ENCODE results near the gene MET. TPM values are rescaled to one million over a fixed set of nuclear protein-coding genes. Genes with fewer than 3 reads are reported as not detected.
"Not testable (repeated sequence)": the region's sequence is repeated elsewhere in the genome, so short reads cannot be mapped to it uniquely, and the experiment has no call there.

MET gene
- polyA plus RNA-seq, 4 donors, result 2.8 to 46.1 (median 39.8) TPM

DNA sequence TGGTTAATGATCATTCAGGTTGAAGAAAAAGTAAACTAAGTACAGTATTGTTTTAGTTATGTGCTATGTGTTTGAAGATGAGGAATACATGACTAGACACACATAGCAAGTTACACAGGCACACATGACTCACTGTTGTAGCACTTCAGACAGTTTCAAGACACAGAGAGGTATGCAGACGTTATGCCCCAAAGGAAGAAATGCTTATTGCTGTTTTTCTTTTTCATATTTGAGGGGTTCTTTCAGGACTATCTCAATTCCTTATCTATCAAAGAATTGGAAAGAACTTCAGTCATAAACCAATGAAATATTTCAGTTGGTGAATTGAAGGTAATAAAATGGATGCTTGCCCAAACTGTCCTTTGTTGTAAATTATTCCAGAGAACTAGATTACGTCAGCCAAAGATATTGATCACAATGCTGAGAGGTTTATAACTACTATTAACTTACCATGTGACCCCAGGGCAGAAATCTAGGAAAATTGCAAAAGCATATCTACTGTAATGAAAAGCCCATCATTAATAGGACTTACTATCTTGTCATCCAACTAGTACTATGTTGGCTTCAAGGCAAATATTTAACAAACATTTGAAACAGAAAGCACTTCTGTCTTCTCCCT is 129.2 kb downstream of the MET start:
- no peak for DNase-seq (ENCODE audit: low read depth in 4 of 4, low spot score in 3 of 4)

DNA sequence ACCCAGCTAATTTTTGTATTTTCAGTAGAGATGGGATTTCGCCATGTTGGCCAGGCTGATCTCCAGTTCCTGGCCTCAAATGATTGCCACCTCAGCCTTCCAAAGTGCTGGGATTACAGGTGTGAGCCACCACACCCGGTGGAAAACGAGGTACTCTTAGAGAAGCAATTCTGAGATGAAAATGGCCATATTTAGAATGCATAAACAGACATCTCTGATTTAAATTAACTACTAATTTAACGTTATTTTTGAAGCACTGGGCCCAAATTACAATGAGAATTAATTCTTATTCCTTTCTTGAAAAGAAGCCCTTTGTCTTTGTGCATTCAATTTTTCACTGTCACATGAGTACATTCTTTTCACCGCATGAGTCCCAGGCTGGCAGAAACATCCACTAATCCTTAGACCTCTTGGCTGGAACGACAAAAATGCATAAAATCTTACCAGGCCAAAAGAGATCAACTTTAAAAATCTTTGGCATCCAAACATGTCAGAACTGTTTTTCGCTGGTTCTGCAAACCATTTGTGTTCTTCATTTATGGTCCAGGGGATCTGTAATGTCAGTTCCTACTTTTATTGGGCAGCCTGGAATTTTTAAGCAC is 130.2 kb downstream of the MET start:
- no peak for DNase-seq (ENCODE audit: low read depth in 4 of 4, low spot score in 3 of 4)

GRCh38 chr7:116802746-116803152 is 130.8 kb downstream of the MET start:
- DNase-seq (ENCODE audit: low read depth in 4 of 4, low spot score in 3 of 4), result no peak

DNA sequence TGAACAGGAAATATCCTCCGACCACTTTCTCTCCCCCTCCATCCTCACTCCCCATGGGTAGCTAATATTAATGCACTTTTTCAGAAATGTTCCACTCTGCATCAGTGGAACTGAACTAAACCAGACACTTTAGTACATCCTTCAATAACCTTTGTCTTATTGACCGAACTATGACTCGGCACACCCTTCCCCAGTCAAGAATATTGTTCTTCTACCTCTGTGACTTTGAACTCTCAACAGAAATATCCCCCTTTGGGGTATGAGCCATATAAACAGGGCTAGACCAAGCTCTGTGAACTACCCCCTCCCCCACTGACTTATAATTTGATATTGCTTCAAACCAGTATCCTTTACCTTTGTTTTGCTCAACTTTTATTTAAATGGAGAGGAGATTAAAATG is 132.5 kb downstream of the MET start:
- no peak for DNase-seq (ENCODE audit: low read depth in 4 of 4, low spot score in 3 of 4)

DNA sequence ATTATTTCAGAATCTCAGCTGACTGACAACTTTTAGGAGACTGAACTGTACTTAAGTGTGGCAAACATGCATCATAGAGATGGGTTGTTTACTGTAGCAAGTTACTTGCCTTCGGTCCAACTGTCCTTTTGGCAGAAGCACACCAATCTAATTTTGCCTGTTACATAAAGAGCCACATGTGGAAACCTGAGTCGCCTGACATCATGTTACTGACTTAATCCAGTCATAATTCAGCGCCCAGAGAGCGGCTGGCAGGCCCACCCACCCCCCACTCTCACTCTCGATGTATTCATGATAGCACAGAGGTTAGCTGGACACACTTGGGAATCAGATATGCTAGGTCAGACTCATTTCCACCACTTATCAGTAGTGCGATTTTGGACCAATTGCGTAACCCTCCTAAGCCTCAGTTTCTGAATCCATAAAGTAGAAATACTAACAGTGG is 133.1 kb downstream of the MET start:
- no peak for DNase-seq (ENCODE audit: low read depth in 4 of 4, low spot score in 3 of 4)

- no peak for DNase-seq (ENCODE audit: low read depth in 4 of 4, low spot score in 3 of 4)
Observed at GRCh38 chr7:116806046-116806944, 134.3 kb downstream of the MET start.

GRCh38 chr7:116807011-116807560 is 135.1 kb downstream of the MET start:
- DNase-seq (ENCODE audit: low read depth in 4 of 4, low spot score in 3 of 4), result no peak

GRCh38 chr7:116809636-116810266 is 137.8 kb downstream of the MET start:
- peak; percentile 53 to 64 (median 62) for DNase-seq (ENCODE audit: low read depth in 4 of 4, low spot score in 3 of 4)

DNA sequence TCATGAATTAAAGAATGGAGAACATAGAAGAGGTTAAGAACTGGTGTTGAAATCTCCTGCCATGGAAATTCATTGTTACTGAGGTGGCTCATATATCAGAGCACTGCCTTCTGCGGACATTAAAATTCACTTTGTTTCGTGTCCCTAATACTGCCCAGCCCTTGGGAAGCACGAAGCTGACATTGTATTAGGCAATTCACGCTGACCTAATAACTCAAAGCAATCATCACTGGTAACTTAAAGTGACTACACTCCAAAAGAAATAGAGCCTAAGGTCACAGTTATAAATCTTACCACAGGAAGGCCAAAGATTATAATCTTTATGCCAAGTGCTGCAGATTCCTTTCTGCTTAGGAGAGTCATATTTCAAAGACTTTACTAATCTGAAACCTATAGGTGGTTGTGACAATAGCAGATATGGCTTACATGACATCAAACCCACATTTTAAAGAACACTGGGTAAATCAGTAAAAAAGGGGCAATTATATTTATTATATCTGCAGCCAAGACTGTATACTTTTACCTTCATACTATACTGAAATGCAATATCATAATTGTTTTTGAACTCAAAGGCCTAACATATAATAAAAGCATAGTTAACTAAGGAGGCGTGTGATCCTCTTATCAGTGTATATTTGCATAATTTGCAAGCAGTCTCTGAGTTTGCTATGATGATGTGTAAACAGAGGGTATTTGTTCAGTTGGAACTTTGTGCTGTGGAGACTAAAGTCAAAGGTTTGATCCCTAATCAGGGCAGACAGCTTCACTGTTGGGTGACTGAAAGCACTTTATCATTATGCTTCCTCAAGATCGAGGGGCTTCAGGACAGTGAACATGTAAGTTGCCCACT is 138.5 kb downstream of the MET start:
- no peak for DNase-seq (ENCODE audit: low read depth in 4 of 4, low spot score in 3 of 4)

- DNase-seq (ENCODE audit: low read depth in 4 of 4, low spot score in 3 of 4), result no peak
Observed at GRCh38 chr7:116811768-116812167, 139.8 kb downstream of the MET start.

DNA sequence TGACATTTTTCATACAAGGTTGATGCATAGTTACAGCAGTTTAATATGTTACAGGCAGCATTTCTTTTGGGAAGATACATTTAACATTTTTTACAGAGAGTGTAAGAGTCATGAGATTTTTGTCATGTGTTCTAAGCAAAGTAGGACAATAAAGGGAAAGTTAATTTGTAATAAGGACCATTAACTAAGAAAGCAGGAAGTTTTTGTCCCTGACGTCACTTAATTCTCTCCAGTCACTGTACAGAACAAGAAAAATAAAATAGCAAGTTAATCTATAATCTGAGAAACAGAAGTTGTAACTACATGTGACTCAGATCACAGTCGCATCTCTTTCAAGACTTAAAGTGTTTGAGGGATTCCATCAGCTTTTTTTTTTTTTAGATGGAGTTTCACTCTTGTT is 140.9 kb downstream of the MET start:
- DNase-seq (ENCODE audit: low read depth in 4 of 4, low spot score in 3 of 4), result no peak

DNA sequence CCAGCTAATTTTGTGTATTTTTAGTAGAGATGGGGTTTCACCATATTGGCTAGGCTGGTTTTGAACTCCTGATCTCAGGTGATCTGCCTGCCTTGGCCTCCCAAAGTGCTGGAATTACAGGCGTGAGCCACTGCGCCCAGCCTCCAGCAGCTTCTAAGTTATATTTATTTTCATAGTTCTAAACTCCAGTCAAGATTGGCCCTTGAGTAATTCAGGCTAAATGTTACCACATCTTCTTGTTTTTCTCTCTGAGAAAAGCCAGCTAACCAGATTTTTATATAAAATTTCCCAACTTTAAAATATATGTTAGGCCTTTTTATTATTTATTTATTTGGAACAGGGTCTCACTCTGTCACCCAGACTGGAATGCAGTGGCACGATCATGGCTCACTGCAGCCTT is 141.4 kb downstream of the MET start:
- DNase-seq (ENCODE audit: low read depth in 4 of 4, low spot score in 3 of 4), result not testable (repeated sequence)

DNA sequence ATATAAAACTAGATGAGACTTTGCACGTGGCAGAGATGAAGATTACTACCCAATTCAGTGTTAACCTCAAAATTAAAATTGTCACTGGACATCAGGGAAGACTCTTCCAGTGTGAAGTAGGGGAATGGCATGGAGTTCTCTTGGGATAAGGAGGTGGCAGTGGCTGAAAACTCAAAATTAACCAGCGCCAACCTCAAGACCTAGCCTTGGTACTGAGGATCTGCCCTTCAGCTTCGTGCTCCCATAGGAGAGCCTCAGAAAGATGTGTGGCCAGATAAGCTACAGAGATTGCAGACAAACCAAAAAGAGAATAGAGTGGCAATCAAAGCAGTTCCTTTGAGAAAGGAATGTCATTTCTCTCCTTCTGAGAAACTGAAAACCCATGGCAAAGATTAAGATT is 143.0 kb downstream of the MET start:
- no peak for DNase-seq (ENCODE audit: low read depth in 4 of 4, low spot score in 3 of 4)

GRCh38 chr7:116820149-116820548 is 148.2 kb downstream of the MET start:
- no peak for DNase-seq (ENCODE audit: low read depth in 4 of 4, low spot score in 3 of 4)

DNA sequence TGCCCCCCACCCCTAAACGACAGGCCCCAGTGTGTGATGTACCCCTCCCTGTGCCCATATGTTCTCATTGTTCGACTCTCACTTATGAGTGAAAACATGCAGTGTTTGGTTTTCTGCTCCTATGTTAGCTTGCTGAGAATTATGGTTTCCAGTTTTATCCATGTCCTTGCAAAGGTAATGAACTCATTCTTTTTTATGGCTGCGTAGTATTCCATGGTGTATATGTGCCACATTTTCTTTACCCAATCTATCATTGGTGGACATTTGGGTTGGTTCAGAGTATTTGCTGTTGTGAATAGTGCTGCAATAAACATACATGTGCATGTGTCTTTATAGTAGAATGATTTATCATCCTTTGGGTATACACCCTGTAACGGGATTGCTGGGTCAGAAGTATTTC is 149.7 kb downstream of the MET start:
- DNase-seq (ENCODE audit: low read depth in 4 of 4, low spot score in 3 of 4), result not testable (repeated sequence)

DNA sequence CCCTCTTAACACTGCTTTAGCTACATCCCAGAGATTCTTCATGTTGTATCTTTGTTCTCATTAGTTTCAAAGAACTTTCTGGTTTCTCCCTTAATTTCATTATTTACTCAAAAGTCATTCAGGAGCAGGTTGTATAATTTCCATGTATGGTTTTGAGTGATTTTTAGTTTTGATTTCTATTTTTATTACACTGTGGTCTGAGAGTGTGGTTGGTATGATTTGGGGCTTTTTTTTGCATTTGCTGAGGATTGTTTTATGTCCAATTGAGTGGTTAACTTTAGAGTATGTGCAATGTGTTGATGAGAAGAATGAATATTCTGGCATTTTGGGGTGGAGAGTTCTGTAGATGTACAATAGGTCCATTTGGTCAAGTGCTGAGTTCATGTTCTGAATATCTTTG is 152.5 kb downstream of the MET start:
- no peak for DNase-seq (ENCODE audit: low read depth in 4 of 4, low spot score in 3 of 4)

DNA sequence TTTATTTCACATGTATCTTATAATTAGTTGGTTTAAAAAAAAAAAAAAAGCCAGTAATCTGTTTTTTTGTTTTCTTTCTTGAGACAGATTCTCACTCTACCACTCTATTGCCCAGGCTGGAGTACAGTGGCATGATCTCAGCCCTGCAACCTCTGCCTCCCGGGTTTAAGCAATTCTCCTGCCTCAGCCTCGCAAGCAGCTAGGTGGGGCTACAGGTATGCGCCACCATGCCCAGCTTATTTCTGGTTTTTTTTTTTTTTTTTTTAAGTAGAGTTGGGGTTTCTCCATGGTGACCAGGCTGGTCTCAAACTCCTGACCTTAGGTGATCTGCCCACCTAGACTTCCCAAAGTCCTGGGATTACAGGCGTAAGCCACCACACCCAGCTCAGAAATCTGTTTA is 156.3 kb downstream of the MET start:
- no peak for DNase-seq (ENCODE audit: low read depth in 4 of 4, low spot score in 3 of 4)

DNA sequence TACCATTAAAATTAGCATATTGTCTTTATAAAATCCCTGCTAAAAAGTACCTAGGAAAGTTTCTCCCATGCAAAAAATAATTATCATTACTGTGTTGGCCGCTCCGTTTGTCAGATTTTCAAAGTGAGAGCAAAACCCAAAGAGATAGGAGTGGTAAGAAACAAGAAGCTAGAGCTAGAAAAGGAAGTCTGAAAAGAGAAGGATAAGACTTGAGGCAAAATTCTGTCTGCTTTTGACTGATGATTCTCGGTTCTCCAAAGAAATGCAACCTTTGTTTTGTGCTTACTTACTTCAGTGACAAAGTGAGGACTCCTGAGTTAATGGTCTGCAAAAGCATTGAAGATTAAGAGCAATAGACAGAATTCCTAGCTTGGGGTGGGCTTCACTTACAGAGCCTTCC is 157.0 kb downstream of the MET start:
- DNase-seq (ENCODE audit: low read depth in 4 of 4, low spot score in 3 of 4), result no peak

- DNase-seq (ENCODE audit: low read depth in 4 of 4, low spot score in 3 of 4), result no peak
Observed at GRCh38 chr7:116829493-116829892, 157.5 kb downstream of the MET start.

- no peak for DNase-seq (ENCODE audit: low read depth in 4 of 4, low spot score in 3 of 4)
Observed at GRCh38 chr7:116832692-116833091, 160.7 kb downstream of the MET start.
